ENCODE measurements around the gene TENM4. TPM values are rescaled to one million over a fixed set of nuclear protein-coding genes. Genes with fewer than 3 reads are reported as not detected.

TENM4 gene
- total and polyA plus RNA-seq, 2 of the 13 experiments (the other 11 are each of a cell fraction or from before 2014, with no cell fraction given): not detected

DNA sequence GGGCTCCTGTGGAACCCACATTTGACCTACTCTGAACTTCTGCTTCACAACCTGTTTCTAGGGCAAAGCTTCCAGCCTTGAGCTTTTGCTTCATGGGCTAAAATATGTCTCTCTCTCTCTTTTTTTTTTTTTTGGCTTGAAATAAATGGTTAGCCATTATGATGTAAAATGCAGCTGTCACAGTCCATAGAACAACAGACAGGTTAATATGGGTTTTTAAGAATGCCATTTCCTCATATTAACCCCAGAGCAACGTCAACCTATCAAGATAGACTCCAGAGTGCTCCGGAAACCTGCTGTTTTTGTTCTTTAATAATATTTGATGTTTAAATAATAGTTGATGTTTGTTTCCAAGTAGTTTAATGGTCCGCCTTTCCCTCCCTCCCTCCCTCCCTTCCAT is 285.6 kb downstream of the TENM4 start:
- H3K27ac ChIP-seq (ENCODE audit: extremely low read length, insufficient read depth, low read length): no peak overlapping the region
- H3K36me3 ChIP-seq (replicated peaks in 1 of 2; ENCODE audit: control insufficient read depth in 1 of 2, insufficient read depth in 2 of 2, low read length in 2 of 2): no peaks in the 10 kb centered on the region
- ChIA-PET CTCF (ENCODE audit: low intra/inter-chr PET ratio, low total read pairs) (no interaction called here), POLR2A (no interaction called here)
- WGBS (ENCODE audit: low lambda C conversion rate): 12% methylated on average over 3 of the region's 3 CpGs
- TF ChIP-seq RFX3 (CRISPR knock-in tag; IDR thresholded peaks at IDR 0.05) (no peak), TCF7 (IDR thresholded peaks at IDR 0.05; ENCODE audit: low read depth) (no peak), ZBTB8A (CRISPR knock-in tag; IDR thresholded peaks at IDR 0.05; ENCODE audit: borderline replicate concordance, low read depth) (no peak), SRF (IDR thresholded peaks at IDR 0.05; ENCODE audit: low read depth, low read length) (no peak), NFATC3 (CRISPR knock-in tag; IDR thresholded peaks at IDR 0.05) (no peak), EZH2 (conservative IDR thresholded peaks at IDR 0.05; ENCODE audit: low read depth, low read length) (no peak), U2AF2 (IDR thresholded peaks at IDR 0.05; ENCODE audit: low read depth, low read length) (no peak), MXI1 (IDR thresholded peaks at IDR 0.05; ENCODE audit: borderline replicate concordance, low read depth, low read length) (no peak), ZNF20 (CRISPR knock-in tag; IDR thresholded peaks at IDR 0.05) (no peak), SMAD9 (CRISPR knock-in tag; IDR thresholded peaks at IDR 0.05) (no peak), GABPB1 (CRISPR knock-in tag; IDR thresholded peaks at IDR 0.05) (no peak), ZNF121 (CRISPR knock-in tag; IDR thresholded peaks at IDR 0.05) (no peak), FOXM1 (CRISPR knock-in tag; IDR thresholded peaks at IDR 0.05) (no peak)
- TF ChIP-seq, protein P1, sequence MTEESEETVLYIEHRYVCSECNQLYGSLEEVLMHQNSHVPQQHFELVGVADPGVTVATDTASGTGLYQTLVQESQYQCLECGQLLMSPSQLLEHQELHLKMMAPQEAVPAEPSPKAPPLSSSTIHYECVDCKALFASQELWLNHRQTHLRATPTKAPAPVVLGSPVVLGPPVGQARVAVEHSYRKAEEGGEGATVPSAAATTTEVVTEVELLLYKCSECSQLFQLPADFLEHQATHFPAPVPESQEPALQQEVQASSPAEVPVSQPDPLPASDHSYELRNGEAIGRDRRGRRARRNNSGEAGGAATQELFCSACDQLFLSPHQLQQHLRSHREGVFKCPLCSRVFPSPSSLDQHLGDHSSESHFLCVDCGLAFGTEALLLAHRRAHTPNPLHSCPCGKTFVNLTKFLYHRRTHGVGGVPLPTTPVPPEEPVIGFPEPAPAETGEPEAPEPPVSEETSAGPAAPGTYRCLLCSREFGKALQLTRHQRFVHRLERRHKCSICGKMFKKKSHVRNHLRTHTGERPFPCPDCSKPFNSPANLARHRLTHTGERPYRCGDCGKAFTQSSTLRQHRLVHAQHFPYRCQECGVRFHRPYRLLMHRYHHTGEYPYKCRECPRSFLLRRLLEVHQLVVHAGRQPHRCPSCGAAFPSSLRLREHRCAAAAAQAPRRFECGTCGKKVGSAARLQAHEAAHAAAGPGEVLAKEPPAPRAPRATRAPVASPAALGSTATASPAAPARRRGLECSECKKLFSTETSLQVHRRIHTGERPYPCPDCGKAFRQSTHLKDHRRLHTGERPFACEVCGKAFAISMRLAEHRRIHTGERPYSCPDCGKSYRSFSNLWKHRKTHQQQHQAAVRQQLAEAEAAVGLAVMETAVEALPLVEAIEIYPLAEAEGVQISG (CRISPR knock-in tag; IDR thresholded peaks at IDR 0.05): no peak
- H3K4me2 ChIP-seq (ENCODE audit: low read depth, low read length): no peak overlapping the region
- in situ Hi-C loops (cut with HindIII; ENCODE audit: extremely low pct_ligation_motif_present, low pct_unique_long_range_greater_than_20kb): no loop called here
- no TSS peak for BruUV-seq (replicated peaks)
- ATAC-seq: no peak
- no peak for DNase-seq (ENCODE audit: low spot score)
- H3K9me3 ChIP-seq (ENCODE audit: low read length): no peaks in the 10 kb centered on the region
- FAIRE-seq: no peak
- intact Hi-C loops (cut with micrococcal nuclease; ENCODE audit: unreplicated experiment): no loop called here
- H3K9ac ChIP-seq (ENCODE audit: insufficient read depth, low read depth, low read length): no peak overlapping the region
- no peaks in the 10 kb centered on the region for H3K4me1 ChIP-seq (ENCODE audit: insufficient read depth, low read length)
- no peak overlapping the region for H3K4me3 ChIP-seq (replicated peaks in 1 of 3; ENCODE audit: insufficient read depth in 1 of 3, low read depth in 2 of 3, low read length in 3 of 3)
- no peak overlapping the region for H2AFZ ChIP-seq (ENCODE audit: low read length)
- H4K20me1 ChIP-seq (ENCODE audit: insufficient read depth, low read length): no peaks in the 10 kb centered on the region
- H3K79me2 ChIP-seq (ENCODE audit: insufficient read depth, low read length): no peaks in the 10 kb centered on the region
- H3K27me3 ChIP-seq (ENCODE audit: control insufficient read depth in 1 of 2, insufficient read depth in 2 of 2, low read length in 2 of 2): peaks cover 0 to 3% of the 10 kb centered on the region in 2 experiments; a peak in 1 of 5 replicates

All from HepG2 (cell line).